ENCODE data around the gene WASF2.

WASF2 gene

GRCh38 chr1:27433706-27434105 lies 56.3 kb downstream of the WASF2 start:
- TF ChIP-seq GATA3 (IDR thresholded peaks at IDR 0.05; ENCODE audit: low read depth, low read length) = no peak
- no peak for TF ChIP-seq GATA2 (IDR thresholded peaks at IDR 0.05; ENCODE audit: low read depth, low read length)

- TF ChIP-seq GATA3 (IDR thresholded peaks at IDR 0.05; ENCODE audit: low read depth, low read length) = no peak
- TF ChIP-seq GATA2 (IDR thresholded peaks at IDR 0.05; ENCODE audit: low read depth, low read length) = no peak
These were observed 58.4 kb downstream of the WASF2 start for GRCh38 chr1:27431601-27431940.

DNA sequence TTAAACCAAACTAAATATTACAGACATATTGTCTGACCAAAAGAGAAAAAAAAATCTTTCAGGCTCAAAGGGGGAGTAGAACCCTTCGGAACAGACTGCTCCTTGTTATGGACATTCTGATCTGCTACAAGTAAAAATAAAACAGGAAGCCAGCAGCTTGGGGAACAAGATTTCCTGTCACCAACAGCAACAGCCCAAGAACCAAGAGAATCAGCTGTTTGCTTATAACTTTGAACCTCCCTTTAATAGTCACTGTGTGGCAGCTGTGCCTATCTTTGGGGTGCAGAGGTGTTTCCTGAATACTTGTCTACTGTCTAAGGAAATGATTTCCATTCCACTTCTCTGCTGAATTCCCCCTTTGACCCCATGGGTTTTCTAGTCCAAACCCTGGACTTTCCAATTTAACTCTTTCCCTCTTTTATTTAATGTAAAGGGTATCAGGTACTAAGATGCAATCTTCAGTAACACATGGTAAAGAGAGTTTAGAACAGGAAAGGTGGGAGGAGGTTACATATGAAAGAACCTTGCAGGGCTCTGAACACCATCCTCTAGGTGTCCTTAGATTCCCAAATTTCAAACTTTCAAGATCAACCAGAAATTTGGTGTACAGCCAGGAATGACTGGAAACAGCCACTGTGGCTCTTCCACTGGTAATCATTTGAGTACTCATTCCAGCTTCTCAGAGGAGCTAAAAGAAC lies 58.9 kb downstream of the WASF2 start:
- no peak for TF ChIP-seq GATA2 (IDR thresholded peaks at IDR 0.05; ENCODE audit: low read depth, low read length)
- no peak for TF ChIP-seq GATA3 (IDR thresholded peaks at IDR 0.05; ENCODE audit: low read depth, low read length)

GRCh38 chr1:27429029-27429425 lies 60.9 kb downstream of the WASF2 start:
- TF ChIP-seq GATA2 (IDR thresholded peaks at IDR 0.05; ENCODE audit: low read depth, low read length) = no peak
- TF ChIP-seq GATA3 (IDR thresholded peaks at IDR 0.05; ENCODE audit: low read depth, low read length) = no peak

- no peak for TF ChIP-seq GATA2 (IDR thresholded peaks at IDR 0.05; ENCODE audit: low read depth, low read length)
- no peak for TF ChIP-seq GATA3 (IDR thresholded peaks at IDR 0.05; ENCODE audit: low read depth, low read length)
These were observed 61.5 kb downstream of the WASF2 start for GRCh38 chr1:27428316-27429028.

GRCh38 chr1:27427816-27428315 lies 62.1 kb downstream of the WASF2 start:
- TF ChIP-seq GATA2 (IDR thresholded peaks at IDR 0.05; ENCODE audit: low read depth, low read length) = no peak
- TF ChIP-seq GATA3 (IDR thresholded peaks at IDR 0.05; ENCODE audit: low read depth, low read length) = no peak

DNA sequence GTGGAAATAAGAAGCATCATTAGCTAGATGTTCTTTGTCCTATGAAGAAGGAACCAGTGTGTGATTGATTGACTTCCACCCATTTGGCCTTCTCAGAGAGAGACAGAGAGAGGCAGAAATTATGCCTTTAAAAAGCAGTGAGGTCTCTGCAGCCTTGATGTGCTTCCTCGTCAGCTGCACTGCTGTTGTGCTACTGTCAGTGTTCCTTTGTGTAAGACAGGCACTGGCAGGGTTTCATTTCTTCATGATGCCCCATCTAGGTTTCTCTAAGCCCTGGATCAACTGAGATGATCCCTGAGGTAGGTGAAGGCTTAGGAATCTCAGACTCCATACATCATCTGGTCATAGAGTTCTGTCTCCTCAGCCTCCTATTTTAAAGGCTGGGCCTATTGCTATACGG lies 62.6 kb downstream of the WASF2 start:
- TF ChIP-seq GATA3 (IDR thresholded peaks at IDR 0.05; ENCODE audit: low read depth, low read length) (no peak), GATA2 (IDR thresholded peaks at IDR 0.05; ENCODE audit: low read depth, low read length) (no peak)

DNA sequence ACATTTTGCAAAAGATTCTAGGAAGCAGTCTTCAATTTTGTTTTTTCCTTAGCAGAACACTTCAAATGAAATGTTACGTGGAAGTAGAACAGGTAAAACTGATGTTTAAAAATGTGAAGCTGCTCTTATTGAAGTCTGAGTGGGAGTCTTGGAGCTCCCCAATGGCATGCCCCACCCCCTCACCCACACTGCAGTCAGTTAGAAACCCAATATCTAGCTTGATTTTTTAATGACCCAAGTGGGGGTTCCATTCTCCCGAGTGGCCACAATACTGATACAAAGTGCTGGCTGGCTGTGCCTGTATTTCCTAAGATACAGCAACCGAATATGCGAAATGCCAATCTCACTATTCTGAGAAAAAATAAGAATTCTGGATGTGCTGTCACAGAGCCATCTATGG lies 66.3 kb downstream of the WASF2 start:
- TF ChIP-seq GATA2 (IDR thresholded peaks at IDR 0.05; ENCODE audit: low read depth, low read length) (no peak), GATA3 (IDR thresholded peaks at IDR 0.05; ENCODE audit: low read depth, low read length) (no peak)

GRCh38 chr1:27418326-27419185 lies 71.4 kb downstream of the WASF2 start:
- TF ChIP-seq GATA3 (IDR thresholded peaks at IDR 0.05; ENCODE audit: low read depth, low read length) = no peak
- TF ChIP-seq GATA2 (IDR thresholded peaks at IDR 0.05; ENCODE audit: low read depth, low read length) = no peak

DNA sequence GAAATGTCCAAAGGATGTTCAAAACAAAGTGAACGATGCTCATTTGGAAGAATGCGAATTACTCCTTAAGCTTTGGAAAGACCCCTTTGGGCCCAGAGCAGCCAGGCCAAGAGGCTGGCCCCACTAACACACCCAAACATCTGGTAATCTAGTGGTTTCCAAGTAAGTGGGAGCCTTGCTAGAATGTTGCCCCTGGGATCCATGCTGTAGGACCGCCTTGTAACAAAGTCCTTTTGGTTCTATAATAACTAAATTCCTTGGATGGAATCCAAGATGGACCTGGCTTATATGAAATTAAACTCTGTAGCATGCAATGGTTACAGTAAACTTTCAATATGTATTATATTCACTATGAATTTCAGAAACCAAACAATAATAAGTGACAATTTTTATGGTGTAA lies 72.3 kb downstream of the WASF2 start:
- TF ChIP-seq GATA2 (IDR thresholded peaks at IDR 0.05; ENCODE audit: low read depth, low read length) = no peak
- TF ChIP-seq GATA3 (IDR thresholded peaks at IDR 0.05; ENCODE audit: low read depth, low read length) = no peak

- TF ChIP-seq GATA3 (IDR thresholded peaks at IDR 0.05; ENCODE audit: low read depth, low read length) (no peak), GATA2 (IDR thresholded peaks at IDR 0.05; ENCODE audit: low read depth, low read length) (no peak)
These were observed 73.4 kb downstream of the WASF2 start for GRCh38 chr1:27416387-27417111.

GRCh38 chr1:27414091-27414490 lies 75.9 kb downstream of the WASF2 start:
- no peak for TF ChIP-seq GATA2 (IDR thresholded peaks at IDR 0.05; ENCODE audit: low read depth, low read length)
- no peak for TF ChIP-seq GATA3 (IDR thresholded peaks at IDR 0.05; ENCODE audit: low read depth, low read length)

DNA sequence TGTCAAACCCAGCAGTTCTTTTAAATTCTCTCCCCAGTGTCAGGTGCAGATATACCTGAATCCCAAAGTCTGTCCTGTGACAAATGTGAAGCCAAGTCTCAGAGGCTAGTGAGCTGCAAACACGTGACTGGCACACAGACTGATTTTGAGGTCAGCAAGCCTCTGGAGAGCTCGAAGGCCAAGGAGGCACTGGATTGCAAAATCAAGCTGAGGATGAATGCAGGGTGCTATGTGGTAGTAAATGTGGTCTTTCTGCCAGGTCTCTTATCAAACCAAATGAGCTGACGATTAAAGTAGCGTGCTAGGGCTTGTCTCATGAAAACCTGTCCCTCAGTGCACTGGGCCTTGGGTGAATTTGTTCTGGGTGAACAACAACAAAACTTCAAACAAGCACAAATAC lies 77.0 kb downstream of the WASF2 start:
- TF ChIP-seq GATA3 (IDR thresholded peaks at IDR 0.05; ENCODE audit: low read depth, low read length) = no peak
- TF ChIP-seq GATA2 (IDR thresholded peaks at IDR 0.05; ENCODE audit: low read depth, low read length) = no peak

DNA sequence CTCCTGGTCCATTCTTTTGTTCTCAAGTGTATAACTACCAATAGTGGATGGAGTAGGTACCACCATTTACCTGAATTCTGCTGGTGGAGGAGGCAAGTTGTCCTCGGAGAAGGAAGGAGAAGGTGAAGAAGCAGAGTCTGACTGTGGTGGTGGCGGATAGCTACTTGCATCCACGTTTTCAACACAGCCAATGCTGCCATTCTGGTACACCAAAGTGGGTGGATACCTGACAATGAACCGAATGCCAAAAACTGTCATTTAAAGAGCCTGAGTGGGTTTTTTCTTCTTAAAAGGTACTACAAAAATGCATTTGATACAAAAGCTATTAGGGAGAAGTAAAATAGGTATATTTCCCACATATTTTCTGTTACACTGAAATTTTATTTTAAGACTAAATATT lies 77.5 kb downstream of the WASF2 start:
- TF ChIP-seq GATA3 (IDR thresholded peaks at IDR 0.05; ENCODE audit: low read depth, low read length) (no peak), GATA2 (IDR thresholded peaks at IDR 0.05; ENCODE audit: low read depth, low read length) (no peak)
